ENCODE measurements around the gene CAMK4.
"Not testable (repeated sequence)": the region's sequence is repeated elsewhere in the genome, so short reads cannot be mapped to it uniquely, and the experiment has no call there.

The CAMK4 gene

DNA sequence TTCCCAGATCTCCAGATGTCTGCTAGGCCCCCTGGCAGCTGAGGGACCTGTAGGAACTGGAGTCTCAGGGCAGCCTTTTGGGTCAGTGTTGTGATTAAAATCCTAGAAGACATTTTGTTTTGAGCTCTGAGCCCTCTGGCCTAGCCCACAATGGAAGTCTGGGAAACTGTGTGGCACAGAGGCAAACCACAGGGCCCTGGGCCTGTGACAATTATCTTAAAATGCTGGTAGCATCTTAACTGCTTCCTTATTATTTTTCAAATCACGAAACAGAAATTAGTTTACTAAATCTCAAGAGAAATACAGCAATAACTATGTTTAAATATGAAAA, 162.6 kb downstream of the CAMK4 start:
- DNase-seq, result no peak

DNA sequence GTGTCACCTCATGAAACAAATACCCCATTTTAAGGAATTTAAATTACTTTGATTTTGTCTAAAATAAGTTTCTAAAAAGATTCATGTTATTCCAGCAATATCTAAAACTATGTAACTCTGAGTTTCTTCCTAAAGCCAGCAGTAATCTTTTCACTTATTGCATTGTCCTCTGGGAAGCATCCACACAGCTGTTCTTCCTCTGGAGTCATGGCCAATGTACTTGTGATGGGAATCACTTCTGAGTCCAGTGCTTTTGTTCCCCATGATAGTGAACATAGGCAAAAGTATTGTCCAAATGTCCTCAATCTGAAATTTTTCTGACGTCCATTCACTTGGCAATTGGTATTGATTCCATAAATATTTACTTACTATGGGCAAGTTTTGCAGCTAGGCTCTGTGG, 163.2 kb downstream of the CAMK4 start:
- DNase-seq, result no peak

- DNase-seq, result no peak
These were observed 165.4 kb downstream of the CAMK4 start for GRCh38 chr5:111389390-111390082.

DNA sequence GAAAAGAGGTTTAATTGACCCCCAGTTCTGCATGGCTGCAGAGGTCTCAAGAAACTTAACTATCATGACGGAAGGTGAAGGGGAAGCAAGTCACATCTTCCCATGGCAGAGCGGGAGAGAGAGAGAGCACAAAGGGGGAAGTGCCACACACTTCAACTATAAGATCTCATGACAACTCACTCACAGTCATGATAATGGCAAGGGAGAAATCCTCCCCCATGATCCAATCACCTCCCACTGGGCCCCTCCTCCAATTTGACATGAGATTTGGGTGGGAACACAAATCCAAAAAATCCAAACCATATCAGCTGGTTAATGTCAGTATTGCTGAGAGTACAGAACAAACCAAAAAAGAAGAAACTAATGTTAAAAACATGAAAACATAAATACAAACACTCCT, 168.0 kb downstream of the CAMK4 start:
- no peak for DNase-seq

GRCh38 chr5:111394586-111394985, 170.4 kb downstream of the CAMK4 start:
- DNase-seq, result no peak

- no peak for DNase-seq
These were observed 173.8 kb downstream of the CAMK4 start for GRCh38 chr5:111398013-111398412.

DNA sequence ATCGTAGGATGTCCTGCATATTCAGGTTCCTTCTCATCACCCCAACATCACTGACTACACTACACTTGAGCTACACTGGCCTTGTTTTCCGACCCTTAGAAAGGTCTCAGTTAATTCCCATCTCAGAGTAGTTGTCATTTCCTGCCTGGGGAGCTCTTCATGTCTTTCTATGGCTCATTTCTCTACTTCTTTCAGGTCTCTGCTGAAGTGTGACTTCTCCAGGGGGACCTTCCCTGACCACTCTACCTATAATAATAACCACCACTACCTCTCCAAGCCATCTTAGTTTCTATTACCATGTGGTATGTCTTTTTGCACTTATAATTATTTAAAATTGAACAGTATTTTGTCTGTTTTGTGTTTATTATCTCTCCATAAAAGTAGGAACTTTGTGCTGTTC, 174.9 kb downstream of the CAMK4 start:
- no peak for DNase-seq

- no peak for DNase-seq
These were observed 177.7 kb downstream of the CAMK4 start for GRCh38 chr5:111401906-111402305.

- DNase-seq, result no peak
These were observed 180.1 kb downstream of the CAMK4 start for GRCh38 chr5:111404270-111404769.

GRCh38 chr5:111407562-111407961, 183.4 kb downstream of the CAMK4 start:
- DNase-seq, result no peak

- no peak for DNase-seq
These were observed 184.6 kb downstream of the CAMK4 start for GRCh38 chr5:111408817-111409216.

- not testable (repeated sequence) for DNase-seq
These were observed 185.1 kb downstream of the CAMK4 start for GRCh38 chr5:111409266-111409665.

DNA sequence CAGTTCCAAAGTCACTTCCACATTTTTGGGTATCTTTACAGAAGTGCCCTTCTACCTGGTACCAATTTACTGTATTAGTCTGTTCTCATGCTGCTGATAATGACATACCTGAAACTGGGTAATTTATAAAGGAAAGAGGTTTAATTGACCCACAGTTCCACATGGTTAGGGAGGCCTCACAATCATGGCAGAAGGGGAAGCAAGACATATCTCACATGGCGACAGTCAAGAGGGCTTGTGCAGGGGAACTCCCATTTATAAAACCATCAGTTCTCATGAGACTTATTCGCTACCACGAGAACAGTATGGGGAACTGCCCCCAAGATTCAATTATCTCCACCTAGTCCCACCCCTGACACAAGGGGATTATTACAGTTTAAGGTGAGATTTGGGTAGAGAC, 185.9 kb downstream of the CAMK4 start:
- not testable (repeated sequence) for DNase-seq

GRCh38 chr5:111411301-111411700, 187.1 kb downstream of the CAMK4 start:
- no peak for DNase-seq

DNA sequence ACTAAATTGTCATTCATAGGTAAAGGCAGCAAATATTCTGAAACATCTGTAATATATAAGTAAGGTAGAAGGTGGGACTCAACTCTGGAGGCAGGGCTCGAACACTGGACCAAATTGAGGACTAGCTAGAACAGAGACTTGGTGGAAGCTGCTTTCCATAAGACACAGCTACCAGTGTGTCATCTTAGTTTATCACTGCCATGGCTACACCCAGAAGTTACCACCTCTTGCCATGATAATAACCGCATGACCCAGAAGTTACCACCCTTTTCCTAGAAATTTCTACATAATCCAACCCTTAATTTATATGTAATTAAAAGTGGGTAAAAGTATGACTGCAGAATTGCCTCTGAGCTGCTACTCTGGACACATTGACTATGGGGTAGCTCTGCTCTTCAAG, 188.4 kb downstream of the CAMK4 start:
- DNase-seq, result no peak

- no peak for DNase-seq
These were observed 190.9 kb downstream of the CAMK4 start for GRCh38 chr5:111415053-111415452.

- DNase-seq, result no peak
These were observed 198.1 kb downstream of the CAMK4 start for GRCh38 chr5:111422245-111422644.

- no peak for DNase-seq
These were observed 198.8 kb downstream of the CAMK4 start for GRCh38 chr5:111422747-111423720.

- no peak for DNase-seq
These were observed 201.0 kb downstream of the CAMK4 start for GRCh38 chr5:111425205-111425604.

DNA sequence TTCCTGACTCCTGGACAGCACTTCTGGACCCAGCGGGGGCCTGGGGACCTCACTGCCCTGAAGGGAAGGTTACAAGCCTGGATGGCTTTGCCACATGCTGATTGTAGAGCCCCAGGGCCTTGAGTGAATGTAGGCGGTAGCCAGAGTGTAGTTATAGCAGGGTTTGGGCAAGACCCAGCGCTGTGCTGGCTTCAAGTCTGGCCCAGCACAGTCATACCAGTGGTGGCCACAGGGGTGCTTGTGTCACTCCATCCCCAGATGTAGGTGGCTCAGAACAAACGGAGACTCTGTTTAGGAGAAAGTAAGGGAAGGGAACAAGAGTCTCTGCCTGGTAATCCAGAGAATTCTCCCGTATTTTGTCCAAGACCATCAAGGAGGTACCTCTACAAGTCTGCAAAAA, 203.6 kb downstream of the CAMK4 start:
- no peak for DNase-seq

- DNase-seq, result no peak
These were observed 208.8 kb downstream of the CAMK4 start for GRCh38 chr5:111432883-111433536.

DNA sequence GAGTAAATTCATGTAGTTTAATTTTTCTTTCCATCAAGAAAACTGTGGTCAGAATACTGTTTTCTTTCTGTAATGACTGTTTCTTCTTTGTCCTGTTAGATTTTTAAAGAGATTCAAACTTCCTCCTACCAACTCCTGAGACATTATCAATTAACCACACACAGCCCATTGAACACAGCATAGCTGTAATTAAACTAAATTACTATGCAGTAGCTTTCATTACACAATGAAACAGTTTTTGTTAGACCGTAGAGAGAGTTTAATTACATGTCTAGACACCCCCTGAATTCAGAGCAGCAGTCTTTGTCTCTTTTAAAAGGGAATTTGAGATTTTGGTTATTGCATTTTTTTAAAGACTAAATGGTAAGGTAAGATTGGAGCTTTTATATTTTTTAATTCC, 210.6 kb downstream of the CAMK4 start:
- DNase-seq, result no peak

DNA sequence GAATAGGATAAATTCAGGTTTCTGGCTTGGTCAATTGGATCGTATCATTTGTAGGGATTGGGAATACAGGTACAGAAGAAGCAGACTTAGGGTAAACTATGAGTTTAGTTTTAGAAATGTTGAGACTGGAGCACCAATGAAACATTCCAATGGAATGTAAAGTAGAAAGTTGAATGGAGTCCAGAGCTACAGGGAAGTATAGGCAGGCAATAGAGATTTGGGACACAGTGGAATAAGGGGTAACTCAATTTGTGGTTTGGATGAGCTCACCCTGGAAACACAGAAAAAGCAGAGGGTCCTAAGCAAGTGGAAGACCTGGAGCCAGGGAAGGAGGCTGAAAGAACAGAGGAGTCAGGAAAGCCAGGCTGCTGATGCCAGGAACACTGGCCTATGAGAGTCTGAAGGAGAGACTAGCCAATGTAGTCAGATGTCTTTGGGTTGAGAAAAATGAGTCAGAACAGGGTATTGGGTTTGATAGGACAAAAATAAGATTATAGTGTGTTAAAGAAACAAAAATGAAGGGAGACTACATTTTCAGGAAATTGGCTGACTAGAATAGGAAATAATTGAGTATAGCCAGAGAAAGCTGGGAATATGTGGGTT, 215.4 kb downstream of the CAMK4 start:
- no peak for DNase-seq

All from NCI-H524 treated with DMSO at 0.1 percent for 48 hours (cell line).